CD14-positive monocyte (primary cell): ENCODE data around the gene BCL2L15. TPM values are rescaled to one million over a fixed set of nuclear protein-coding genes. Genes with fewer than 3 reads are reported as not detected.

Source experiments
- DNase-seq, 3 donors: peaks; one replicate each; pipeline ENCODE4 v3.0.0-alpha.2; 2011 to 2022
- H2AFZ ChIP-seq: 2 replicates; pipeline ENCODE4 v1.6.0; 2012; ENCODE audit warnings: mild to moderate bottlenecking, low read depth, low read length, inconsistent platforms; ENCODE audit not compliant: insufficient read depth, poor library complexity, severe bottlenecking
- H3K27ac ChIP-seq, 2 donors: 1 replicate in 1 of 2; 2 replicates in 1 of 2; pipeline ENCODE4 v1.5.1; 2012 to 2013; ENCODE audit warnings: low read length in 2 of 2, control low read depth in 1 of 2, inconsistent platforms in 1 of 2, low read depth in 1 of 2, mild to moderate bottlenecking in 1 of 2
- H3K27me3 ChIP-seq, 2 donors: one replicate each; pipeline versions ENCODE4 v1.6.0 to v1.6.1; 2011 to 2013; ENCODE audit warnings: low read length in 2 of 2; ENCODE audit not compliant: control insufficient read depth in 2 of 2, insufficient read depth in 2 of 2
- H3K36me3 ChIP-seq, 2 donors: replicated peaks in 1 of 2; 1 replicate in 1 of 2; 2 replicates in 1 of 2; pipeline versions ENCODE4 v1.5.1 to v1.6.1; 2012 to 2013; ENCODE audit warnings: low read length in 2 of 2, control low read depth in 1 of 2, inconsistent platforms in 1 of 2, mild to moderate bottlenecking in 1 of 2; ENCODE audit not compliant: insufficient read depth in 2 of 2, control insufficient read depth in 1 of 2
- H3K4me1 ChIP-seq, 2 donors: 1 replicate in 1 of 2; 2 replicates in 1 of 2; pipeline versions ENCODE4 v1.5.1 to v1.6.1; 2012 to 2013; ENCODE audit warnings: low read length in 2 of 2, control low read depth in 1 of 2, inconsistent platforms in 1 of 2, mild to moderate bottlenecking in 1 of 2, moderate library complexity in 1 of 2; ENCODE audit not compliant: insufficient read depth in 2 of 2, control insufficient read depth in 1 of 2
- H3K4me2 ChIP-seq: replicated peaks from 2 replicates; pipeline ENCODE3; 2012; ENCODE audit warnings: low read length, moderate library complexity, mild to moderate bottlenecking; ENCODE audit not compliant: poor library complexity, severe bottlenecking; ENCODE audit errors: extremely low read depth
- H3K4me3 ChIP-seq, 3 experiments: fragments of 200-600 bp in 1 of 3; sonication (generic) in 1 of 3; replicated peaks in 1 of 3; 1 replicate in 2 of 3; 2 replicates in 1 of 3; pipeline ENCODE4 v1.5.1; 2011 to 2013; ENCODE audit warnings: low read length in 3 of 3, mild to moderate bottlenecking in 3 of 3, control low read depth in 2 of 3, low read depth in 2 of 3, inconsistent platforms in 1 of 3, moderate library complexity in 1 of 3
- H3K79me2 ChIP-seq: 2 replicates; pipeline ENCODE4 v1.6.0; 2012; ENCODE audit warnings: mild to moderate bottlenecking, control low read depth, inconsistent platforms, low read length, moderate library complexity; ENCODE audit not compliant: insufficient read depth
- H3K9ac ChIP-seq: 2 replicates; pipeline ENCODE4 v1.6.0; 2017; ENCODE audit warnings: low read length, mild to moderate bottlenecking; ENCODE audit not compliant: insufficient read depth, poor library complexity, severe bottlenecking
- H3K9me3 ChIP-seq, 2 donors: replicated peaks in 1 of 2; 1 replicate in 1 of 2; 2 replicates in 1 of 2; pipeline versions ENCODE4 v1.5.1 to v1.6.1; 2012 to 2013; ENCODE audit warnings: low read length in 2 of 2, control low read depth in 1 of 2; ENCODE audit not compliant: control insufficient read depth in 1 of 2, insufficient read depth in 1 of 2
- H4K20me1 ChIP-seq: 2 replicates; pipeline ENCODE4 v1.6.0; 2012; ENCODE audit warnings: mild to moderate bottlenecking, low read length, control low read depth, moderate library complexity; ENCODE audit not compliant: insufficient read depth
- H3K27ac Mint-ChIP-seq, 7 donors: one replicate each; pipeline ENCODE4 v1.8.0; 2020; ENCODE audit warnings: mild to moderate bottlenecking in 7 of 7, mixed read lengths in 7 of 7, moderate library complexity in 6 of 7, inconsistent platforms in 2 of 7
- H3K27me3 Mint-ChIP-seq, 3 donors: one replicate each; pipeline ENCODE4 v1.8.0; 2021 to 2022; ENCODE audit warnings: low read depth in 3 of 3, mild to moderate bottlenecking in 3 of 3, mixed read lengths in 3 of 3, moderate library complexity in 3 of 3, inconsistent platforms in 1 of 3
- H3K36me3 Mint-ChIP-seq, 2 donors: one replicate each; pipeline ENCODE4 v1.8.0; 2020; ENCODE audit warnings: mixed read lengths in 2 of 2, inconsistent platforms in 1 of 2, mild to moderate bottlenecking in 1 of 2
- H3K4me1 Mint-ChIP-seq: one replicate; pipeline ENCODE4 v1.8.0; 2020; ENCODE audit warnings: mild to moderate bottlenecking, mixed read lengths
- H3K4me3 Mint-ChIP-seq, 2 donors: one replicate each; pipeline ENCODE4 v1.8.0; 2020; ENCODE audit warnings: mild to moderate bottlenecking in 2 of 2, mixed read lengths in 2 of 2, moderate library complexity in 1 of 2
- H3K9me3 Mint-ChIP-seq, 7 donors: one replicate each; pipeline ENCODE4 v1.8.0; 2020 to 2022; ENCODE audit warnings: mixed read lengths in 7 of 7, mild to moderate bottlenecking in 6 of 7, moderate library complexity in 6 of 7, inconsistent platforms in 2 of 7
- WGBS: methylation state at CpG from one replicate; pipeline ENCODE4 v1.1.5; 2013; ENCODE audit warnings: missing lambda C conversion rate; ENCODE audit not compliant: insufficient coverage; 5-methylcytosine and 5-hydroxymethylcytosine counted together
- intact Hi-C, 2 donors: fragments of 100-400 bp; cut with micrococcal nuclease; formaldehyde crosslinking; loops; one replicate each; pipeline versions ENCODE4 v1.15.0 to v1.15.1; 2023
- polyA plus RNA-seq, 3 donors: library from polyadenylated mRNA; depleted of rRNA in 1 of 3; unstranded in 2 of 3; stranded (reverse) in 1 of 3; fragments of 300-500 nt in 2 of 3; fragments of >200 nt in 1 of 3; fragmentation: Illumina TruSeq in 2 of 3; gene quantifications; 1 replicate in 2 of 3; 2 replicates in 1 of 3; pipeline ENCODE4 v1.2.3, GENCODE V29; 2012 to 2021
- TF ChIP-seq, protein P1 (sequence below): fragments of 200-600 bp; IDR thresholded peaks from one replicate; pipeline ENCODE4 v1.8.0; 2022; ENCODE audit warnings: antibody characterized with exemption, mild to moderate bottlenecking

Gene BCL2L15
- polyA plus RNA-seq, 3 donors = 0.73 TPM; not detected in 2

DNA sequence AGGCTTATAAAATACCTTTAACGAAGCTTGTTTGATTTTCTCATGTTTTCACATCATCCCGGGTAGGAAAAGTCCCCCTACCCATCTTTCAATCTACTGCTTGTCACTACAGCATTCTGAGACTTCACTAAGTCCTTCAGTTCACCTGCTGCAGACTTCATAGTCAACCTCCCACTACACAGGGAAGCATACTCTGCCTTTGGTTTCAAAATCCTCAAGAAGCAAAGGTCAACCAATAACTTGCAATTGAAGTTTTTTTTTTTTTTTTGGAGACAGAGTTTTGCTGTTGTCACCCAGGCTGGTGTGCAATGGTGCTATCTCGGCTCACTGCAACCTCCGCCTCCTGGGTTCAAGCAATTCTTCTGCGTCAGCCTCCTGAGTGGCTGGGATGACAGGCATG, 11.2 kb downstream of the BCL2L15 start:
- no peak overlapping the region for H3K4me3 Mint-ChIP-seq
- no peak overlapping the region for H2AFZ ChIP-seq
- no peak for DNase-seq
- H4K20me1 ChIP-seq = no peaks in the 10 kb centered on the region
- intact Hi-C loops = no loop called here
- H3K27me3 Mint-ChIP-seq = peaks cover 0 to 2% (median 0%) of the 10 kb centered on the region in 3 donors
- TF ChIP-seq, protein P1, sequence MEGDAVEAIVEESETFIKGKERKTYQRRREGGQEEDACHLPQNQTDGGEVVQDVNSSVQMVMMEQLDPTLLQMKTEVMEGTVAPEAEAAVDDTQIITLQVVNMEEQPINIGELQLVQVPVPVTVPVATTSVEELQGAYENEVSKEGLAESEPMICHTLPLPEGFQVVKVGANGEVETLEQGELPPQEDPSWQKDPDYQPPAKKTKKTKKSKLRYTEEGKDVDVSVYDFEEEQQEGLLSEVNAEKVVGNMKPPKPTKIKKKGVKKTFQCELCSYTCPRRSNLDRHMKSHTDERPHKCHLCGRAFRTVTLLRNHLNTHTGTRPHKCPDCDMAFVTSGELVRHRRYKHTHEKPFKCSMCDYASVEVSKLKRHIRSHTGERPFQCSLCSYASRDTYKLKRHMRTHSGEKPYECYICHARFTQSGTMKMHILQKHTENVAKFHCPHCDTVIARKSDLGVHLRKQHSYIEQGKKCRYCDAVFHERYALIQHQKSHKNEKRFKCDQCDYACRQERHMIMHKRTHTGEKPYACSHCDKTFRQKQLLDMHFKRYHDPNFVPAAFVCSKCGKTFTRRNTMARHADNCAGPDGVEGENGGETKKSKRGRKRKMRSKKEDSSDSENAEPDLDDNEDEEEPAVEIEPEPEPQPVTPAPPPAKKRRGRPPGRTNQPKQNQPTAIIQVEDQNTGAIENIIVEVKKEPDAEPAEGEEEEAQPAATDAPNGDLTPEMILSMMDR = no peak
- WGBS = 100% methylated on average over 1 of the region's 5 CpGs
- no peaks in the 10 kb centered on the region for H3K27me3 ChIP-seq
- H3K4me2 ChIP-seq = no peak overlapping the region
- no peaks in the 10 kb centered on the region for H3K9me3 Mint-ChIP-seq
- H3K4me1 Mint-ChIP-seq = peaks cover 53% of the 10 kb centered on the region
- H3K79me2 ChIP-seq = peaks cover 4% of the 10 kb centered on the region
- no peak overlapping the region for H3K4me3 ChIP-seq
- no peaks in the 10 kb centered on the region for H3K36me3 ChIP-seq
- peaks cover 36 to 61% of the 10 kb centered on the region in 2 donors for H3K4me1 ChIP-seq
- peaks cover 0 to 2% of the 10 kb centered on the region in 2 donors for H3K36me3 Mint-ChIP-seq
- no peak overlapping the region for H3K27ac ChIP-seq
- H3K27ac Mint-ChIP-seq = no peak overlapping the region
- H3K9ac ChIP-seq = no peak overlapping the region
- H3K9me3 ChIP-seq = no peaks in the 10 kb centered on the region

DNA sequence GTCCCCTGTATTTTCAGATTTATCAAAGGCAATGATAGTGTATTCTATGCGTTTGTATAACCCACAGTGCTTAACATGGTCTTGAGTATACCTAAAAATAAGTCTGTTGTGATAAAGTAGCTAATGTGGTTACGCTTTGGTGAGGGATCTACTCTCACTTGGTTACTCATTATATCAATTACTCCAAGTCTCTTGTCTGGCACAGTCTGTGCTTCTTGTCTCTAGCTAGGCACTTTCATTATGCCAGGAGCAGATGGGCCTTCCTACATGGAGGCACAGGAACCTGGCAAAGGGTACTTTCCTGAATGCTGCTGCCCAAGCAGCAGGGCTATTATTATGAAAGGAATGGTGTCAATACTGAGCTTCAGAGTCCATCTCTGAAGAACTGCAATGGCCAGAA, 11.7 kb downstream of the BCL2L15 start:
- no peak for DNase-seq
- Histone ChIP-seq H3K9ac (no peak overlapping the region), H3K4me3 (no peak overlapping the region), H3K4me2 (no peak overlapping the region), H2AFZ (no peak overlapping the region), H3K27me3 (no peaks in the 10 kb centered on the region), H3K27ac (no peak overlapping the region), H3K79me2 (peaks cover 9% of the 10 kb centered on the region), H3K4me1 (peaks cover 36 to 61% of the 10 kb centered on the region in 2 donors), H4K20me1 (no peaks in the 10 kb centered on the region), H3K36me3 (no peaks in the 10 kb centered on the region), H3K9me3 (no peaks in the 10 kb centered on the region)
- Mint-ChIP-seq H3K27ac (peak overlapping the region in 1 of 7 donors; percentile 18), H3K27me3 (peaks cover 0 to 2% (median 0%) of the 10 kb centered on the region in 3 donors), H3K36me3 (peaks cover 0 to 2% of the 10 kb centered on the region in 2 donors), H3K9me3 (no peaks in the 10 kb centered on the region), H3K4me3 (no peak overlapping the region), H3K4me1 (peaks cover 52% of the 10 kb centered on the region)
- intact Hi-C loops = loop anchor here in 1 of 2 donors (2.0 kb wide), 1 partner anchor 29 kb away; the partner anchor contains the start of genes AP4B1 and DCLRE1B
- WGBS = no CpG with 5 or more reads among the region's 2 CpGs
- TF ChIP-seq, protein P1 = no peak
